GM10248 (cell line): ENCODE results near the gene LRRC8D.
"Not testable (repeated sequence)": the region's sequence is repeated elsewhere in the genome, so short reads cannot be mapped to it uniquely, and the experiment has no call there.

Source experiments
- CTCF ChIA-PET: fragments of 300-600 bp; sonication (Branson Sonifier 250); formaldehyde crosslinking; extraction: SDS; loops from one replicate; lab custom pipeline; 2021; ENCODE audit warnings: antibody characterized with exemption; lab: Yijun Ruan, JAX
- POLR2A ChIA-PET: fragments of 350-650 bp; sonication (Branson Sonifier 250); formaldehyde crosslinking; extraction: SDS; loops from one replicate; lab custom pipeline; 2020; ENCODE audit warnings: antibody characterized with exemption; lab: Yijun Ruan, JAX
- DNase-seq: peaks from one replicate; pipeline ENCODE4 v3.0.0; 2012; ENCODE audit errors: extremely low spot score
- CTCF ChIP-seq: IDR thresholded peaks from 2 replicates; pipeline ENCODE4 v1.5.1; 2012; ENCODE audit warnings: mild to moderate bottlenecking, low read depth; ENCODE audit errors: extremely low read depth, missing control alignments, control extremely low read depth

The LRRC8D gene

DNA sequence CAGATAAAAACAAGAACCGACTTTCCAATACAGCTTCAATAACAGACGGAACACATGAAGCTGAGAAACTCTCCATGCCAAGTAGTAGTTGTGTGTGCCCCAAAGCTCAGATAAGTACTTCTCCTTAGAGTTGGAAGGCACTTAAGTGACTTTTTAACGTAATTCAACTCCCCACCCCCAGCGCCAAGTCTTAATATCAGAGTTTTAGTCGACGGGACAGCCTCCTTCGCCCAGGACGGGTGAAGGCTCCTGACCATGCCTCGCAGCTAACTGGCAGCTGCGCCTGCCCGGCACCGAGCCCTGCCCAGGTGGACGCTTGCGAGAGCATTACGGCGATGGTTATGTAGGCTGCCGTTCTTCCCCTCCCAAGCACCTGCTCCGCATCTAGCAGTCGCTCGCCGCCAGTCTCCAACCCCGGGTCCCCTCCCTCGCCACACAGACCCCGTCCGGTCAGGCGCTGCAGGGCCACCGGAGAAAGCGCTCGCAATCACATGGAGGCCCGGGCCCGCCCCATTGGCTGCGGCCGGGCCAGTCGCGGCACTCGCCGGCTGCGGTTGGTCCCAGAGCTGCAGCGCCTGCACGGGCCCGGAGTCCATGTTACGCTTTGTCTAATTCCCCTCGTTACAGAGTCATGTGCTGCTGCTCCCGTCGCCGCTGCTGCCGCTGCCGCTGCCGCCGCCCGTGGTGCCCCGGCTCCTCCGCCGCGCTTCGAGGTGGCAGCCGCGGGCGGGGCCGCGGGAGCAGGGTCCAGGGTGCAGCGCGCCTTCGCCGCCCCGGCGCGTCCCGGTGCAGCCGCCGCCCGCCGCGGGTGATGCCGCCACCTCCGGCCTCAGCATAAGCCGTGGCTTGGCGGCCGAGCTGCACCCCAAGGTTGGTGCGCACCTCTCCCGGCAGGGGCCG, at the start of gene LRRC8D:
TSS of gene LRRC8D (plus strand) at position 611 of the 900 bp plus-strand sequence. CDS start 112,037 bp downstream, outside the sequence.
- no peak for TF ChIP-seq CTCF
- DNase-seq = peak; percentile 91
- ChIA-PET POLR2A (interaction anchor here (1.4 kb wide), 1 partner anchor 23 kb away, joined by 3 read pairs; no protein-coding TSS in a partner anchor), CTCF (interaction anchor here (1.1 to 6.6 kb wide), 7 partner anchors 12 to 166 kb away, joined by 3 to 36 read pairs (median 6); no protein-coding TSS in a partner anchor)

DNA sequence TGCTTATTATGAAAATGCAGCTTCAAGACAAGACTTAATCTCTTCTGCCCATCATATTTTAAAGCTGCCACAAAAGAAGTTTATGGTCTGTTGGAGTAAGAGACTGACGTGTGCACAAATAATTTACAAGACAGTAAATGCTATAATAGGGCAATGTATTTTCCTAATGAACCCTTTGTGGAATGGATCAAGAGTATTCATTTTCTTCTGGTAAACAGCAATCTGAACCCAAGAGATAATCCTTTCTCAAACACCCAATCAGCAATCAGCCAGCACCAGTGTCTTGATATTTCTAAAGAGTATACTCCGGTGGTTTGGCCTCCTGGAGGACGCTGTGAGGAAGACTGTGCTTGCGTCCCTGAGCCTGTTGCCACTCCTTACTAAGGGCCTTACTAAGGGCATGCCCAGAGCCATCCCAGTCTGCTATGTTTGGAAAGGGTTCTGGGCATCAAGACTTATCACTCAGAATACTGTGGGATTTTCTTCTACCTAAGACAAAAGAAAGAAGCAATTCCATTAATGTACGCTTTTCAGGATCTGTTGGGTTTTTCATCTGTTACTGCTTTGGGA, 48.8 kb upstream of the LRRC8D start:
- ChIA-PET CTCF (interaction anchor here (1.0 to 3.1 kb wide), 3 partner anchors 9 to 19 kb away, joined by 3 to 22 read pairs (median 7); no protein-coding TSS in a partner anchor), POLR2A (no interaction called here)
- DNase-seq = no peak
- no peak for TF ChIP-seq CTCF

DNA sequence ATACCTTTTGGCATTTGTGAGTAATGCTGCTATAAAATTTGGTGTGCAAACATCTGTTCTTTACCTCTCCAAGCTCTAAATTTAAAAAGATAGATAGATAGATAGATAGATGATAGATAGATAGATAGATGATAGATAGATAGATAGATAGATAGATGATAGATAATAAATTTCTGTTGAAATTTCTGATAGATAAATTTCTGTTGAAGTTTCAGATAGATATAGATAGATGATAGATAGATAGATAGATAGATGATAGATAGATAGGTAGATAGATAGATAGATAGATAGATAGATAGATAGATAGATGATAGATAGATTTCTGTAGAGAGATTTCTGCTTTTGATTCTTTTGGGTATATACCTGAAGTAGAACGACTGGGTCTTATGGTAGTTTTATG, 44.7 kb upstream of the LRRC8D start:
- POLR2A ChIA-PET, DNase-seq: not testable (repeated sequence)
- CTCF ChIA-PET = interaction anchor here (1.1 kb wide), 1 partner anchor 13 kb away, joined by 4 read pairs; no protein-coding TSS in a partner anchor

DNA sequence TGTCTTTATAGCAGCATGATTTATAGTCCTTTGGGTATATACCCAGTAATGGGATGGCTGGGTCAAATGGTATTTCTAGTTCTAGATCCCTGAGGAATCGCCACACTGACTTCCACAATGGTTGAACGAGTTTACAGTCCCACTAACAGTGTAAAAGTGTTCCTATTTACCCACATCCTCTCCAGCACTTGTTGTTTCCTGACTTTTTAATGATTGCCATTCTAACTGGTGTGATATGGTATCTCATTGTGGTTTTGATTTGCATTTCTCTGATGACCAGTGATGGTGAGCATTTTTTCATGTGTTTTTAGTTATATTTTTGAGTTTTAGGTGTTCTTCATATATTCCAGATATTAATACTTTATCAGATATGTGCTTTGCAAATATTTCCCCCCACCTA, 43.6 kb upstream of the LRRC8D start:
- CTCF ChIA-PET = interaction anchor here (1.4 kb wide), 1 partner anchor 13 kb away, joined by 6 read pairs; no protein-coding TSS in a partner anchor
- POLR2A ChIA-PET, DNase-seq: not testable (repeated sequence)

DNA sequence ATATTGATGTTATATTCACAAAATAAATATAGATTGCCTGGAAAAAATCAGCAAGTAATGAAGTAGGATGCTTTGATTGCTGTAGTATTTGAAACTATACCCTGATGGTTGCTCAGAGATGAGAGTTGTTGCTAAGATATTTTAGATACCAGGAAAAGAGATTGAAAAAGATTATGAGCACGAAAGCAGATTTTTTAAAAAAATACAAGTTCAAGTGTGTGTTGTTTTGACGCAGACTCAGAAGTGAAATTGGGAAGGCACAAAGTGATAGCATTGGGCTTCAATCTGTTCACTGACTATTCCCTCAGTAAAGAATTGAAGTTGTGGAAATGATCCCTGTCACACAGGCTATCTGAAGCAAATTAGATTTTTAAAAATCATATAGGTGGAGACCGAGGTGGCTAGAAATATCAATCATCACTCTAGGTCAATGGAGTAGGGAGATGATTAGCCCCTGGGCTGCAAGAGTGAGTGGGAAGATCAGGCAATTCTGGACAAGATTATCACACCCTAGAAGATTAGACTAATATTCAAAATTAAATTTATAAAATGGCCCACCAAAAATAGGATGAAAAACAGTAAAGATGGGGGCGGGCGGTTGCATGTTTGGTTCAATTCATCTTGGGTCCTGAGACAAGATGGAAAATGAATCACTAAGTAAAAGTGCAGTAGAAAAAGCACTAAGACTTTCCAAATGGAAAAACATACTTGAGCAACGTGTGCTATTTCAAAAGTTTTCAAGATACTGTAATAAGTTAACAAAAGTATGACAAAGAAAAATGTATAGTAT, 41.5 kb upstream of the LRRC8D start:
- TF ChIP-seq CTCF = no peak
- POLR2A ChIA-PET = no interaction called here
- no peak for DNase-seq
- CTCF ChIA-PET = interaction anchor here (1.1 to 1.2 kb wide), 2 partner anchors 14 to 30 kb away, joined by 3 read pairs; no protein-coding TSS in a partner anchor

DNA sequence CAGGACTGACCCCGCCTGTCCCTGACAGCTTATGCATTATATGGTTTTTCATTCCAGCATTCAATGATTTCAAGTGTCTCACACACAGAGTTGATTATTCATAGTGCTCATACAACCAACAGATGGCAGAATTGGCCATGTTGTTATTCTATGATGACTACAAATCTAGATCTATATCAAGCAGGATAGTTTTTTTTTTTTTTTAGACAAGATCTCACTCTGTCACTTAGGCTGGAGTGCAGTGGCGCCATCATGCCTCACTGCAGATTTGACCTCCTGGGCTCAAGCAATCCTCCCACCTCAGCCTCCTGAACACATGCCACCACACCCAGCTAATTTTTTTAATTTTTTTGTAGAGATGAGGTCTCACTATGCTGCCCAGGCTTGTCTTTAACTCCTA, 40.1 kb upstream of the LRRC8D start:
- ChIA-PET CTCF (interaction anchor here (0.7 to 7.1 kb wide), 9 partner anchors 8 to 210 kb away, joined by 3 to 45 read pairs (median 5); no protein-coding TSS in a partner anchor), POLR2A (interaction anchor here (0.5 to 0.8 kb wide), 3 partner anchors 14 to 126 kb away, joined by 3 read pairs; no protein-coding TSS in a partner anchor)
- no peak for TF ChIP-seq CTCF
- no peak for DNase-seq
